ENCODE measurements around the gene SCN8A. TPM values are rescaled to one million over a fixed set of nuclear protein-coding genes. Genes with fewer than 3 reads are reported as not detected.

SCN8A gene
- polyA plus RNA-seq, 3 donors: 0.11 to 0.49 (median 0.12) TPM

DNA sequence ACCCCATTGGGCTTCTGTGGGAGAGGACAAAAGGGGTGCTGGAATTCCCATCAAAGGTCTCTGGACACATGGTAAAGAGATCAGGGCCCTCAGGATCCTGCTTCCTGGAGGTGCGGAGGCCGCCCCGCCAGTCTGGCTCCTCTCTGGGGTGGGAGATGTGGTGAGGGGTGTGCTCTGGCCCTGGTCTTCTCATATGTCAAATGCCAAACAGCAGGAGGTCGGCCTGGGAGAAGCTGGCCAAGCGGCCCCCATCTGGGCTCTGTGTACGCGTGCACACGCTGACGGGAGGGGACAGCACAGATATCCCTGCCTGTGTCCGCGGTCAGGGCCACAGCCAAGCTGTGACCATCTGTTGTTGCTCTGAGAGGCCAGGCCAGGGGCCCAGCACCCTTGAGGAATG lies 243.4 kb downstream of the SCN8A start:
- WGBS, 3 donors: 63 to 81% (median 66%) methylated on average over 11 of the region's 11 CpGs

DNA sequence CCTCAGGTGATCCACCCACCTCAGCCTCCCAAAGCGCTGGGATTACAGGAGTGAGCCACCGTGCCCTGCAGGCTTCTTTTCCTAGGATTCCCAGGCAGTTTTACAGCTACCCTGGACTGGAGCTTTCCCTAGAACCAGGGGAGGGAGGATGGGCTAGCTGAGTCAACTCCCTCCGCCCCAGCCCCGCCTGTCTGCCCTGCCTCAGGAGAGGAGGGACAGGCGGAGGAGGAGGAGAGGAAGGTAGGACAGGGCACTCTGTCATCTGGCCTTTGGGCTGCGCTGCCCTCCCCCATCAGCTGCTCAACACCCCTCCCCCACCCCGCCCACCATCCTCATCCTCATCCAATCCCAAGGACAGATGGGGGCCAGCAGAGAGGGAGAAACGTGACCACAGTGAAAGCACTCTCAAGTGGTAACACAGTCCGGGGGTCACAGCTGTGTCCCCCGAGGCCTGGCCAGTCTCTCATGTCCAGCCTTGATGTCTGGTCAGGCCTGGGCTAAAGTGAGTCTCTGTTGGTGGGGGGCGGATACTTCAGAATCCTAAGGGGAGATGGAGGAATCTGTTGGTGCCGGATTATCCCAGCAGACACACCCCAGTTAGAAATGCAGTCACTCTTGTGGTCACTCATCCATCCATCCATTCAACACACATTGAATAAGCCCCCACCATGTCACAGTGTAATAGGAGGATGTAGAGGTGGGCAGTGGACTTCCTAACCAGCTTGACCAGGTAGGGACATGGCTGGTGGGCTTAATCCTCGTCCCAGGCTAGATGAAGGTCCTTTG lies 245.2 kb downstream of the SCN8A start:
- H3K27ac ChIP-seq (ENCODE audit: low read depth, low read length): no peak overlapping the region
- WGBS, 3 donors: 65 to 72% (median 67%) methylated on average over 9 to 13 of the region's 13 CpGs

More for the DNA sequence above, 243.4 kb downstream of the SCN8A start:
- no peak overlapping the region for H3K27ac ChIP-seq (ENCODE audit: low read depth, low read length)

DNA sequence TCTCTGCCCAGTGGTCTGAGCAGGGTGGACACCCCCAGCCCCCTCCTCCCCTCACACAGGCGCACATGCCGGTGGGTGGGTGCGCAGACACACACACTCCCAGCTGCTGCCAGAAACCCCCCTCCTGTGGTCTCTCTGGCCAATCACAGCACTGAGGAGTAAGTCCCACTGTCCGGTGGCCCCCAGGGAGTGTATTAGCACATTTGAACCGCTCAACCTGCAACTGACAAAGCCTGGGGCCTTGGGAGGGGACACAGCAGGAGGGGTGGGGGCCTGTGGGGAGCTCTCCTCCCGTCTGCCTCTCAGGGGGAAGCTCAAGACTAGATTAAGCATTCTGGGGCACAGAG lies 245.8 kb downstream of the SCN8A start:
- WGBS, 3 donors: 57 to 81% (median 81%) methylated on average over 6 of the region's 6 CpGs

DNA sequence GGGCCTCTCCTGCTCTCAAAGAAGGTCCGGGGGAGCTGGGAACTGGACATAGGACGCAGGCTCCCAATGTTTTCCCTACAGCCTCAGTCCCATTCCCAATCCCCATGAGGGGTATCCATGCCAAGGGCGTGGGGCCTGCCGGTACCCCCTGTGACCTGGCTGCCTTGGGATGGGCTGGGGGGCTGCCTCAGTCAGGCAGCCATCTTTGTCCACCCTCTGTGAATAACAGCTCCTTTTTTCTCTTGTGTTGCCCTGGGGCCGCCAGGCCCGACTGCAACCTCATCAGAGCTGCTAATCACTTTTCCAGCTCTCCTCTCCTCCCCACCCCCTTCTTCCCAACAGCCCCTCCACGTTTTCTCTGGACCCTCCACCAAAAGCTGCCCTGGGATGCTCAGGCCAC lies 246.3 kb downstream of the SCN8A start:
- 69 to 85% (median 80%) methylated on average over 7 of the region's 7 CpGs for WGBS, 3 donors
- no peak overlapping the region for H3K27ac ChIP-seq (ENCODE audit: low read depth, low read length)

More for the DNA sequence above, 245.8 kb downstream of the SCN8A start:
- no peak overlapping the region for H3K27ac ChIP-seq (ENCODE audit: low read depth, low read length)

DNA sequence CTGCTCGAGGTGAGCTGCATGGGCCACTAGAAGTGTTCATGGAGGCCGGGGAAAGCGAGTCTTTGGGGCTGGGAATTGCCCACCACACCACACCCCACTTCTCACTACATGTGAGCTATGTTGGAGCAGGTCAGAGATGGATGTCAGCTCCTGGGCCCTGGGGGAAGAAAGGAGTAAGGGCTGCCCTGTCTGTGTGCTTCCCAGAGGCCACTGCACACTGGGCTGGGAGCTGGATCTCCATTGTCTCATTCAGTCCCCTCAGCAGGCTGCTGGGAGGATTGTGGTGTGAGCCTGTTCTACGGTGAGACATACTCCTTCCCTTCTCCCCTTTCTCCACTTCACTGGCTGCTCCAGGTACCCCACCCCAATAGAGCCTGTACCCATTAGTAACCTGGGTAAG lies 247.0 kb downstream of the SCN8A start:
- no peak overlapping the region for H3K27ac ChIP-seq (ENCODE audit: low read depth, low read length)
- 73 to 89% (median 83%) methylated on average over 4 of the region's 4 CpGs for WGBS, 3 donors

DNA sequence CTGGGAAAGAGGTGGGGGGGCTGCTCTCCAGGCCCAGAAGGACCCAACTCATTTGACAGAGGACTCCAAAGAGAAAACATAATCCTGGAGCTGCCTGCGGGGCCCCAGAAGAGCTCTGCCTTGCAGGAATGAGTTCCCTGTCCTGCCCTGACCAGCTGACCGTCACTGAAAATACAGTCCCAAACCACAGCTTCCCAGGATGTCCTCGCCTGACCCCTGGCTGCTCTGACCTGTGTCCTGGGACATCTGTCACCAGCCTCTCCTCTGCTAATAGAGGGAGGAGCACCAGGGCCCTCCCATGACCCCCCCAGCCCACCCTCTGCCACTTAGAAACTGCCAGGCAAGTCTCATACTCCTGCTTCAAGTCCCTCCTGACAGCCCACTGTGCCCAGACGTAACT lies 247.7 kb downstream of the SCN8A start:
- H3K27ac ChIP-seq (ENCODE audit: low read depth, low read length): no peak overlapping the region
- 55 to 79% (median 64%) methylated on average over 4 of the region's 4 CpGs for WGBS, 3 donors

DNA sequence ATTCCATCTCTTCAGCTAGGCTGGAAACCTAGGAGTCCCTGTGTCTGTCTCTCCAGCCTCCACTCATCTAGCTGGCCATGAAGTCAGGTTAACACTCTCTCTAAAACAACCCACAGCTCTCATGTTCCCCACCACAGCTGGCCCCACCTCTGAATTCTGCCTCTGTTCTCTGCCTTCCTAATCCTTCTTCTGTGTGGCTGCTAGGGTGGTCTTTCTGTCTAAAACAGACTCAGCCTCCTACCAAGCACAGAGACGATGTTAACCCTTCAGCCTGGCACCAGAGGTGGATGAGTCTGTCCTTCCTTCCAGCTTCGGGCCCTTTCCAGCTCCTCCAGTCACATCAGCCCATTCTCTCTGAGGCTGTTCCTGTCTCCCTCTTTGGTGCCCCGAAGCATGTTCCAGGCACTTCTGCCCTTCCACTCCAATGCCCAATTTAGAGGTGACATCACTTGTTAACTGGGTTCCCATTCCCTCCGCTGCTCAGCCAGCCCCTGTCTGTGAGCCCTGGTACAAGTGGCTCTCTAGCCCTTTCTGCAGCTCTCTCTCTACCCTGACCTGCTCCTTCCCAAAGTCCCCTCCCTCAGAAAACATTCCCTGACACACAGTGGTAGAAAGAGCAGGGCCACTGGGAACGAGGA lies 248.4 kb downstream of the SCN8A start:
- WGBS, 3 donors: 69 to 86% (median 80%) methylated on average over 5 of the region's 5 CpGs
- no peak overlapping the region for H3K27ac ChIP-seq (ENCODE audit: low read depth, low read length)

DNA sequence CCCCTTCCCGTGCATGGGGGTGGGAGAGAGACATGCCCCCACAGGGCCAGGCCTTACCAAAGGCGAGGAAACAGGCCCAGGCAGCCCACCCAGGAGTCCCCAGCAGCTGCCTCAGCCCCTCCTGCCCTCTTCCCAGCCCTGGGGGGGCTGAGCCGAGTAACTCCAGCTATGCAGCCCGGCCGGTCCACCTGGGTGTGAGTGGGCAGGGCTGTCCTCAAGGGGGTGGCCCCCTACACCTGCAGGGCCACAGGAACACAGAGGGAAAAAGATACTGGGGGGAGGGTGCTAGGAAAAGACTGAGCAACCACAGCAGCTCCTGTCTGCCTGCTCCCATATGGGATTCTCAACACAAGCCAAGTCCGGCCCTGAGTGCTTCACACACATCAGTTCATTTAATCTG lies 249.9 kb downstream of the SCN8A start:
- no peak overlapping the region for H3K27ac ChIP-seq (ENCODE audit: low read depth, low read length)
- 82 to 91% (median 82%) methylated on average over 6 of the region's 6 CpGs for WGBS, 3 donors

DNA sequence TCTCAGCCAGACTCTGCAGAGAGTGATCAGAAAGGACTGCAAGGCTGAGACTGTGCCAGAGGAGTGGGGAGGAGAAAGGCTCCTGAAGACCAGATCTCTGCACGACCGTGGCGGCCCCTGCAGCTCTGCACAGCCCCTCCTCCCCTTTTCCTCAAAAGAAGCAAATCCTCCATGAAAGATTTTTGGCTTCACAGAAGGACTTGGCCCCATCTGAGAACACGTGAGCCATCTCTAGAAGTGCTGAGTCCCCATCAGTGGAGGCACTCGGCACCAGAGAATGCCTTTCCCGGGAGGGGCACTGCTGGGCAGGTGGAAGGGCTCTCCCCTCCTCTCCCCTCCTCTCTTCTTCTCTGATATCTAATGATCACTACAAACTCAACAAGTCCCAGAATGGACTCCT lies 250.7 kb downstream of the SCN8A start:
- WGBS, 3 donors: 59 to 66% (median 60%) methylated on average over 6 of the region's 6 CpGs
- H3K27ac ChIP-seq (ENCODE audit: low read depth, low read length): no peak overlapping the region

DNA sequence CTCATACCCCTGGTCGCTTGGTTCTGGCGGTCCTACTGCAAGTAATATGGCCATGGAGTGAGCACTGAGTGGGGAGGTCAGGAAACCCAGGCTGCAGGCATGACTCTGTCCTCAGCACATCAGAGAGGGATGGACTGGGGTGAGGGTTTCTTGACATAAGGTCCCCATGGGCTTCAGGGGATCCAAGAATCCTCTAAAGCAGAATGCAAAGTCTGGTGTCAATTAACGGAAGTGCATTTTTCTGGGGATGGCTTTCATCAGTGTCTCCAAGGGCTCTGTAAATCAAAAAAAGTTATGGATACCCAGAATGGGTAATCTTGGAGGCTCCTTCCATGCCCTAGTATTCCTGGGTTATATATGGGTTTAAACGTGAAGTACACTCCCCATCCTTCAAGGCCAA lies 253.8 kb downstream of the SCN8A start:
- H3K27ac ChIP-seq (ENCODE audit: low read depth, low read length): no peak overlapping the region
- WGBS, 3 donors: 74 to 90% (median 87%) methylated on average over 4 of the region's 4 CpGs

DNA sequence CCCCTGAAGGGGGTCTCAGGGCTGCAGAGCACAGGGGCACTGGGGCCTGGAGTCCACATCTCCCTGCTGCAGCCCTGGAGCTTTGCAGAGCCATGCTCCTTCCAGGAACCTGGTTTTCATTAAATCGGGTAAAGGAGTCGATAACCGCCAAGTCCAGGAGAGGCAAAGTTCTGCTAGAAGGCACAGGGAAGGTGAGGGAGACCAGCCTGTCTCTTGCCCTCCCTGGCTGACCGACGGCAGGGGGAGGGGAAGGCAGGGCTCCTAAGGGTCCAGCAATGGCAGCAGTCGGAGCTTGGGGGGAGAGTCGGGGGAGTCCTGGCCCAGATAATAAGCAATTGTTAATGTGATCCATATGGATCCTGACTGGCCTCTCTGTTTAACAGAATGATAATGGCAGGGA lies 254.4 kb downstream of the SCN8A start:
- no peak overlapping the region for H3K27ac ChIP-seq (ENCODE audit: low read depth, low read length)
- WGBS, 3 donors: 46 to 81% (median 73%) methylated on average over 7 of the region's 7 CpGs

DNA sequence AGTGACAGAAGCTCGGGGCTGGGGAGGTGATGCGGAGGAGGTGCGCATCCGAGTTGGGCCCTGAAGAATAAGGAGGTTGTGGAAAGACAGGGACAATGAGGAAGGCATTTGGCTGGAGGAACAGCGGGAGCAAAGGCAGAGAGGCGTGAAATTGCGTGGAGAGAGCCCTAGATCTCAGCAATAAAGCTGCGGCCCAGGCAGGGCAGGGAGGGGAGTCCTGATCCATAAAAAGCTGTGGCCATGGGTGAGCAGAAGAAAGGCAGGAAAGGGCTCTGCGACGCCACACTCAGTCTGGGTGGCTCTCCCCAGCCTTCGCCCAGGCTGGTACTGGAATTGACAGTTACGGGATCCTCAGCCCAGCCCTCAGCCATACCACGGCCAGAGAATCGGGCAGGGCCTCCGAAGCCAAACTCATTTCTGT lies 255.2 kb downstream of the SCN8A start:
- no peak overlapping the region for H3K27ac ChIP-seq (ENCODE audit: low read depth, low read length)
- 77 to 86% (median 86%) methylated on average over 15 of the region's 15 CpGs for WGBS, 3 donors

DNA sequence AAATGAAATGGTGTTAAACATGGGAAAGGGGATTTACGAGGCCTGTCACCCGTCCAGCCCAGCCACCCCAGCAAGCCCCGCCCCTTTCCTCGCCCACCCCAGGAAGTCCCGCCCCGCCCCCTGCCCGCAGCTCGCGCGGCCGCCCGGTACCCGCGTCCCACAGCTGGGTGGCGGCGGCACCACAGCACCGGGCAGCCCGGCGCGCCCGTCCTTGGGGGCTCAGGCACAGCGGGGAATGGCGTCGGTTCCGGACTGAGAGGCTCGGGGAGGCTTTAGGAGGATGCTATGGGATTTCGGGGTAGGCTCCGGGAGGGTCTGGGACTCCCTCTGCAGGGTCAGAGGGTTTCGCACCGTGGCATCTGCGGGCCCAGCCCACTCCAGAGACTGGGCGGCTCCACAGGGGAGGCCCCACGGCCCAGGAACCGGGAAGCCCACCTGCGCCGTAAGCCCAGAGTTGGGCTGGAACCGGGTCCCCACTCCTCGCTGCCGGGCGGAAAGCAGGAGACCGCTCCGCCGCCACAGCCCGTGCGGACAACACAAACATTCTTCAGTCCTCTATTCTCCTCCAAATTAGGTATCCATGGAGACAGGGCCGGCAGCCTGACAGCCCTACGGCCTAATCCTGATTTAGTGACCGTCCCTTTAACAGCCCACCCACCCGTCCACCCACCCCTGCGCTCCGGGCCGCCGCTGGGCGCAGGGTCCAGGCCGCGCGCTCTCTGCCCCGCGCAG lies 256.0 kb downstream of the SCN8A start:
- WGBS, 3 donors: 1% methylated on average over 50 to 59 of the region's 59 CpGs
- no peak overlapping the region for H3K27ac ChIP-seq (ENCODE audit: low read depth, low read length)

DNA sequence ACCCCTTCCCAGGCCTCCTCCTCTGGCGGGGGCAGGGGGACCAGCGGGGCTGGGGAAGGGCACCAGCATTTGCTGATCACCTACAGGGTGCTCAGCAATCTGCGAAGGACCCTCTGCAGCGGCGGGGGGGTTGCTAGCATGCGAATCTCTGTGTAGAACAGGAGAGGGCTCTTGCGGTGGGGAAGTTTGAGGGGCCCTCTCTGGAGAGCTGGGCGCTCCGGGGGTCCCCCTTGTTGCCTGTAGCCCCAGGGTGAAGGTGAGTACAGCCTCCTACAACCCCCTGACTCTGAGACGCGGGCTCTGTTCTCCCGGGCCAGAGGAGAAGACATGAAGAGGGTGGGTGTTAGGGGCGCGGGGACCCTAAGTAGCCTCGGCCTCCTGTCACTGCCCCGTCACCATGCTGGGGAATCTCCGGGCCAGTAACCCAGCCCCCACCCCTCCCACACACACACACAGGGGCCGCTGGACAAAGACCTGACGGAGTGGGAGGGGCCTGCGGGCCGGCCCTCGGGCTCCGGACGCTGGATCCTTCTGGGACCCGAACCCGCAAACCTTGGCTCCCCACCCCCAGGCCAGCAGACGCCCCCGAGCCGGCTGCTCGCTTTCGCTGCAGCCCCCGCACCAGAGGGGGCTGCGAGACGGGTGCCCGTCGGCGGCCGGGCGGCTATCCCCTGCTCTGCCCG lies 256.8 kb downstream of the SCN8A start:
- no peak overlapping the region for H3K27ac ChIP-seq (ENCODE audit: low read depth, low read length)
- WGBS, 3 donors: 1 to 2% (median 2%) methylated on average over 21 to 40 of the region's 40 CpGs

DNA sequence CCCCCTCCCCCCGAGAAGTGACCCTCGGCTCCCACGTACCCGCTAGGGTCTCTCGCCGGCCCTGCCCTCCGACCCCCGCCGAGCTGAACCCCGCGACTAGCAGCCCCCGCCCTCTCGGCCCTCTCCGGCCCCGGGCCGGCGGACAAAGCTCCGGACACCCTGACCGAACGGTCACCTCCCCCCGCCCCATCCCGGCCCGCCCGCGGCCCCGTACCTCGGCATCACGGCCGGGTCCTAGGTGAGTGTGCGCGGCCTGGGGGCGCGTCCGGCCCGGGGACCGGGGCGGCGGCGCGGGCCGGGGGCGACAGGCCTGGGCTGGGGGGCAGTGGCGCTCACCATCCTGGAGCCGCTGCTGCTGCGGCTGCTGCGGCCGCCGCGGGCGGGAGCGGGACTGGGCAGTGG lies 257.3 kb downstream of the SCN8A start, which contains the start of gene FIGNL2:
Gene FIGNL2 (minus strand): TSS at position 393 of the 402 bp plus-strand sequence. CDS start 26,305 bp downstream, outside the sequence.
- H3K27ac ChIP-seq (ENCODE audit: low read depth, low read length): no peak within 1 kb of the TSS
- 4 to 10% (median 4%) methylated on average over 22 to 49 of the region's 51 CpGs for WGBS, 3 donors

DNA sequence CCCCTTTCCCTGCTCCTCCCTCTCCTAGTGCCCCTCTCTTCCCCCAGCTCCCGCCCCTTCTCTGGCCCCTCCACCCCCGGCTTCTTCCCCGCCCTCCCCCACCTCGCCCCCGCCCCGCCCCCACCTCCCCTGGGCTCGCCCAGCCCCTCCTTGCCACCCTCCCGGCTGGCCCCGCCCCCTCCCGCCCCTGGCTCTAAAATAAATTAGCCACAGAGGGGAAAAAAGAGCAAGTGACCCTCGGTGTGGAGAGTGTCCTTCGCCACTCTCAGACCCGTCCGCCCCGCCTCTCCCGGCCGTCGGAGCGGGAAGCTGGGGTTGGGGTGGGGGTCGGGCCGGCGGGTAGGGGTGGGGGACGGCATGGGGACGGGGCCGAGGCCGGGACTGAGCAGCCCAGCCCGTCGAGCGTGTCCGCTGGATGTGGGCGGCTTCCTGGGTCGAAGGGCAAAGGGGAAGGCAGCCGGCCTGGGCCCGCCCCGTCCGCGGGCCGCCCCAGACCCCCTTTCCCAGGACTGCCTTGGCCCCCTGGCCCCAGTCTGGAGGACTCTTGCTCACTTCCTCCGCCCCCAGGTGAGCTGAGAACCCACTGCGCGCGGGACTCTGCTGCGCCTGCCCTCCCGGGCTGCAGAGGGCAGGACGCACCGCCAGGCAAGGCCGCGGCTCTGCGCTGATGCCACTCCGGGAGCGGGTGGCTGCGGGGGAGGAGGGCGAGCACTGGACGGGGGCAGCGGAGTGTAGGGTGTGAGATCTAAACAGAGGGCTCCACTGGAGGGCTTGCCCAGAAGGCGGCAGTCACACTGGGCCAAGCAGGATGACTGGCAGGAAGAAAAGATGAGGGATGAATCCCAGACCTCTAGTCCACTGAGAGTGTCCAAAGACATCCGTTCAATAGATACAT lies 258.1 kb downstream of the SCN8A start:
- WGBS, 3 donors: 27 to 63% (median 52%) methylated on average over 42 to 50 of the region's 57 CpGs
- no peak overlapping the region for H3K27ac ChIP-seq (ENCODE audit: low read depth, low read length)

DNA sequence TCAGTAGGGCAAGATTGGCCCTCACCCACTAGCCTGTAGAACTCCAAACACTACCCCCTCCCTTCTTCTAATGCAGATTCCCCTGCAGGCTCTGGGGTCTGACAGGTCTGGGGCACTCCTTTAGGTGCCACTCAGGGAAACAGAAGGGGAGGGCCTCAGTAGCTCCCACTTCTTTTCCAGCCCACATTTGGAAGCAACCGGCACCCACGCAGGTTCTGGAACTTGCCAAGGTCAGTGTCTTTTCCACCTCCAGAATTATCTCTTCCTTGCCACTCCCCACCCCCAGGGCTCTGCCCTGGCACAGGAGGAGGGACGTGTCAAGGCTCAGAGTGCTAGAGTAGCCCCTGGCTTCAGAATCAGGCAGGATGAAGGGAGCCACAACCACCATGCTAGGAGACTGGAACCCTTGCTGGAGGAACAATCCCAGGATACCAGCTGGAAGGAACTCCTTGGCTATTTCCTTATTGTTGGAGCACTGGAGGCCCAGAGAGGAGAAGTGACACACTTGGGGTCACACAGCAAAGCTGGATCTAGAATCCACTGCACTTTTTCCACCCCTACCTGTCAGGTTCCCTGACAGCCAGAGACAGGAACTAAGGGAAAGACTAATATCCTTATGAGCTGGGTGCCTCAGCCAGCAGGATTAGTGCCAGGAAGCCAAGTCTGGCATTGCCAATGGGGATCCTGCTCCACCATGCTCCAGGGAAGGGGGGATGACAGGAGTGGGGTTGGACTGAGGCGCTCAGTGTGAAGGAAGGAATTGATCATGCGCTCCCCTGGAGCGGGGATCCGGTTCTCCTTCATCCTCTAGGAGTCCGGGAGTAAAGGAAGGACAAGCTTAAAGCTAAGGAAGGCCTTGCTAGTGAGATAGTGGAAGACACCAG lies 259.3 kb downstream of the SCN8A start:
- H3K27ac ChIP-seq (ENCODE audit: low read depth, low read length): no peak overlapping the region
- WGBS, 3 donors: 67 to 86% (median 82%) methylated on average over 8 of the region's 8 CpGs

All from adipose tissue (tissue), 3 donors.